ENCODE data around the gene TMEM134.

The TMEM134 gene

GRCh38 chr11:67463186-67463585, 5.9 kb downstream of the TMEM134 start:
- DNase-seq (ENCODE audit: low spot score) = no peak
- ChIA-PET POLR2A (ENCODE audit: low non-redundant PET) (interaction anchor here (0.9 kb wide), 1 partner anchor 16 kb away, joined by 3 read pairs; no protein-coding TSS in a partner anchor), CTCF (no interaction called here)
- peak overlapping the region; percentile 96 for H3K27ac ChIP-seq
- no peak for TF ChIP-seq CTCF (conservative IDR thresholded peaks at IDR 0.05; ENCODE audit: low read depth)

- TF ChIP-seq CTCF (conservative IDR thresholded peaks at IDR 0.05; ENCODE audit: low read depth) = no peak
- ChIA-PET POLR2A (ENCODE audit: low non-redundant PET) (no interaction called here), CTCF (interaction anchor here (1.0 kb wide), 1 partner anchor 8 kb away, joined by 3 read pairs; no protein-coding TSS in a partner anchor)
- no peak for DNase-seq (ENCODE audit: low spot score)
- H3K27ac ChIP-seq = no peak overlapping the region
Observed at GRCh38 chr11:67458266-67458665, 10.8 kb downstream of the TMEM134 start.

DNA sequence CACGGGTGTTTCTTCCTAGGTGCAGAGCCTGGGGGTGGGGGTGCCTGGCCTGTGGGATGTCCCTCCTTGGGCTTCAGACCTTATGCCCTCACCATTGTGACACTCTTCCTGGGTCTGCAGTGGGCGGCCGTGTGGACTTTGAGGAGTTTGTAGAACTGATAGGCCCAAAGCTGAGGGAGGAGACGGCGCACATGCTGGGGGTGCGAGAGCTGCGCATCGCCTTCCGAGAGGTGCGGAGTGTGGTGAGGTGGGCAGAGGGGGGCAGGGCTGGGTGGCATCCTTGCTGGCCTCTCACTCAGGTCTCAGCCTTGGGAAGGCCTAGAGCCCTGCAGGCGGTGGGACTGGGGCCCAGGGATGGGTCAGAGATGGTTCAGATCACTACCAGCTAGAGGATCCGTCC, 11.6 kb downstream of the TMEM134 start:
- no peak for TF ChIP-seq CTCF (conservative IDR thresholded peaks at IDR 0.05; ENCODE audit: low read depth)
- CTCF ChIA-PET = no interaction called here
- no peak overlapping the region for H3K27ac ChIP-seq
- no peak for DNase-seq (ENCODE audit: low spot score)
- POLR2A ChIA-PET (ENCODE audit: low non-redundant PET) = no interaction called here

GRCh38 chr11:67456068-67456705, 12.9 kb downstream of the TMEM134 start:
- no peak overlapping the region for H3K27ac ChIP-seq
- CTCF ChIA-PET = no interaction called here
- no peak for TF ChIP-seq CTCF (conservative IDR thresholded peaks at IDR 0.05; ENCODE audit: low read depth)
- POLR2A ChIA-PET (ENCODE audit: low non-redundant PET) = interaction anchor here (0.5 kb wide), 1 partner anchor 39 kb away, joined by 7 read pairs; no protein-coding TSS in a partner anchor
- no peak for DNase-seq (ENCODE audit: low spot score)

- H3K27ac ChIP-seq = no peak within 1 kb of the TSS
- CTCF ChIA-PET = interaction anchor here (0.6 kb wide), 1 partner anchor 54 kb away, joined by 4 read pairs; no protein-coding TSS in a partner anchor
- no peak for TF ChIP-seq CTCF (conservative IDR thresholded peaks at IDR 0.05; ENCODE audit: low read depth)
- POLR2A ChIA-PET (ENCODE audit: low non-redundant PET) = no interaction called here
- DNase-seq (ENCODE audit: low spot score) = no peak
Observed at GRCh38 chr11:67455054-67455453, 14.0 kb downstream of the TMEM134 start, which contains the start of gene CABP4. TSS of gene CABP4 (plus strand) at chr11:67455354. CDS start at chr11:67455424, 70 bp downstream.

GRCh38 chr11:67453816-67454732, 15.0 kb downstream of the TMEM134 start:
- ChIA-PET CTCF (no interaction called here), POLR2A (ENCODE audit: low non-redundant PET) (no interaction called here)

More at GRCh38 chr11:67453816-67454732, 15.0 kb downstream of the TMEM134 start:
- DNase-seq (ENCODE audit: low spot score) = no peak
- H3K27ac ChIP-seq = no peak overlapping the region
- no peak for TF ChIP-seq CTCF (conservative IDR thresholded peaks at IDR 0.05; ENCODE audit: low read depth)

All from RWPE1 (cell line).